Muscle of leg (tissue), 11 donors: ENCODE results near the gene NPEPL1. TPM values are rescaled to one million over a fixed set of nuclear protein-coding genes. Genes with fewer than 3 reads are reported as not detected.

Source experiments
- DNase-seq: peaks from one replicate; pipeline ENCODE4 v3.0.0; 2013
- H3K27ac ChIP-seq: one replicate; pipeline ENCODE4 v1.5.1; 2013; ENCODE audit warnings: mild to moderate bottlenecking, low read length, control low read depth
- H3K27me3 ChIP-seq: one replicate; pipeline ENCODE4 v1.6.1; 2013; ENCODE audit warnings: low read length; ENCODE audit not compliant: control insufficient read depth, insufficient read depth
- H3K36me3 ChIP-seq: one replicate; pipeline ENCODE4 v1.6.1; 2013; ENCODE audit warnings: low read length; ENCODE audit not compliant: control insufficient read depth, insufficient read depth
- H3K4me1 ChIP-seq: one replicate; pipeline ENCODE4 v1.6.1; 2013; ENCODE audit warnings: low read length; ENCODE audit not compliant: control insufficient read depth, insufficient read depth
- H3K4me3 ChIP-seq: one replicate; pipeline ENCODE4 v1.5.1; 2013; ENCODE audit warnings: low read length, control low read depth
- H3K9me3 ChIP-seq: replicated peaks from 2 replicates; pipeline ENCODE4 v1.6.1; 2013; ENCODE audit warnings: low read depth, low read length; ENCODE audit not compliant: control insufficient read depth
- WGBS: methylation state at CpG from one replicate; pipeline ENCODE4 v1.1.5; 2013; ENCODE audit warnings: missing lambda C conversion rate; ENCODE audit not compliant: insufficient coverage; 5-methylcytosine and 5-hydroxymethylcytosine counted together
- polyA plus RNA-seq, 8 donors: library from polyadenylated mRNA; unstranded; fragments of 120-200 nt; gene quantifications; one replicate each; pipeline versions ENCODE4 v1.2.1 to v1.2.3, GENCODE V29; 2013; ENCODE audit warnings: inconsistent platforms in 1 of 8, low replicate concordance in 1 of 8; ENCODE audit not compliant: insufficient read length in 8 of 8, insufficient read depth in 1 of 8
- total RNA-seq: library from RNA; stranded (reverse); fragments of 120-200 nt; gene quantifications from one replicate; pipeline ENCODE4 v1.2.4, GENCODE V29; 2013

NPEPL1 gene
- total and polyA plus RNA-seq, 9 donors = 22.3 to 60.5 (median 42.1) TPM

GRCh38 chr20:58712151-58712791, 19.7 kb downstream of the NPEPL1 start:
- Histone ChIP-seq H3K4me3 (no peak overlapping the region), H3K9me3 (no peaks in the 10 kb centered on the region), H3K4me1 (peaks cover 42% of the 10 kb centered on the region), H3K27ac (no peak overlapping the region), H3K27me3 (no peaks in the 10 kb centered on the region), H3K36me3 (peaks cover 61% of the 10 kb centered on the region)
- DNase-seq = peak; percentile 6
- 76% methylated on average over 16 of the region's 19 CpGs for WGBS

- DNase-seq = peak; percentile 4
- H3K36me3 ChIP-seq = peaks cover 56% of the 10 kb centered on the region
- 92% methylated on average over 22 of the region's 24 CpGs for WGBS
- no peak overlapping the region for H3K27ac ChIP-seq
- no peak overlapping the region for H3K4me3 ChIP-seq
- peaks cover 39% of the 10 kb centered on the region for H3K4me1 ChIP-seq
- H3K27me3 ChIP-seq = no peaks in the 10 kb centered on the region
- H3K9me3 ChIP-seq = no peaks in the 10 kb centered on the region
Observed at GRCh38 chr20:58712806-58713731, 20.5 kb downstream of the NPEPL1 start.

GRCh38 chr20:58713801-58714339, 21.3 kb downstream of the NPEPL1 start:
- H3K4me1 ChIP-seq = peaks cover 31% of the 10 kb centered on the region
- peak; percentile 3 for DNase-seq
- H3K27me3 ChIP-seq = no peaks in the 10 kb centered on the region
- H3K9me3 ChIP-seq = no peaks in the 10 kb centered on the region
- peaks cover 56% of the 10 kb centered on the region for H3K36me3 ChIP-seq
- H3K4me3 ChIP-seq = no peak overlapping the region
- no peak overlapping the region for H3K27ac ChIP-seq
- WGBS = 91% methylated on average over 24 of the region's 24 CpGs

- Histone ChIP-seq H3K9me3 (no peaks in the 10 kb centered on the region), H3K27ac (no peak overlapping the region), H3K27me3 (no peaks in the 10 kb centered on the region), H3K4me3 (no peak overlapping the region), H3K4me1 (peaks cover 29% of the 10 kb centered on the region), H3K36me3 (peaks cover 53% of the 10 kb centered on the region)
- WGBS = 84% methylated on average over 15 of the region's 16 CpGs
- DNase-seq = peak; percentile 6
Observed at GRCh38 chr20:58714340-58714922, 21.8 kb downstream of the NPEPL1 start.

- H3K27ac ChIP-seq = no peak overlapping the region
- H3K4me3 ChIP-seq = no peak overlapping the region
- 92% methylated on average over 11 of the region's 14 CpGs for WGBS
- H3K36me3 ChIP-seq = peaks cover 51% of the 10 kb centered on the region
- DNase-seq = peak; percentile 3
- no peaks in the 10 kb centered on the region for H3K9me3 ChIP-seq
- H3K27me3 ChIP-seq = no peaks in the 10 kb centered on the region
- H3K4me1 ChIP-seq = peaks cover 32% of the 10 kb centered on the region
Observed at GRCh38 chr20:58714923-58715351, 22.3 kb downstream of the NPEPL1 start.

- no peaks in the 10 kb centered on the region for H3K9me3 ChIP-seq
- H3K4me1 ChIP-seq = peaks cover 35% of the 10 kb centered on the region
- WGBS = 68% methylated on average over 9 of the region's 11 CpGs
- DNase-seq = peak; percentile 9
- no peak overlapping the region for H3K27ac ChIP-seq
- H3K27me3 ChIP-seq = no peaks in the 10 kb centered on the region
- H3K36me3 ChIP-seq = peaks cover 51% of the 10 kb centered on the region
- no peak overlapping the region for H3K4me3 ChIP-seq
Observed at GRCh38 chr20:58715391-58715800, 22.8 kb downstream of the NPEPL1 start.

GRCh38 chr20:58715801-58716475, 23.3 kb downstream of the NPEPL1 start:
- DNase-seq = peak; percentile 9
- Histone ChIP-seq H3K4me1 (peaks cover 35% of the 10 kb centered on the region), H3K9me3 (no peaks in the 10 kb centered on the region), H3K36me3 (peaks cover 47% of the 10 kb centered on the region), H3K27ac (no peak overlapping the region), H3K4me3 (no peak overlapping the region), H3K27me3 (no peaks in the 10 kb centered on the region)
- 83% methylated on average over 14 of the region's 18 CpGs for WGBS

- H3K27ac ChIP-seq = no peak overlapping the region
- peak; percentile 22 for DNase-seq
- no peak overlapping the region for H3K4me3 ChIP-seq
- H3K36me3 ChIP-seq = peaks cover 41% of the 10 kb centered on the region
- H3K27me3 ChIP-seq = no peaks in the 10 kb centered on the region
- H3K9me3 ChIP-seq = no peaks in the 10 kb centered on the region
- 39% methylated on average over 19 of the region's 23 CpGs for WGBS
- H3K4me1 ChIP-seq = peaks cover 31% of the 10 kb centered on the region
Observed at GRCh38 chr20:58716476-58717277, 24.1 kb downstream of the NPEPL1 start.
